NCI-H2107 treated with DMSO at 0.1 percent for 48 hours (cell line): Measurements from ENCODE around the gene CNTNAP2.
"Not testable (repeated sequence)": the region's sequence is repeated elsewhere in the genome, so short reads cannot be mapped to it uniquely, and the experiment has no call there.

Experiments
- DNase-seq: peaks from one replicate; lab custom pipeline; 2025; ENCODE audit not compliant: unreplicated experiment; lab: John Stamatoyannopoulos, UW

CNTNAP2 gene

GRCh38 chr7:148395352-148395811 is 2278.8 kb downstream of the CNTNAP2 start:
- no peak for DNase-seq

- DNase-seq, result no peak
Observed at GRCh38 chr7:148395990-148396716, 2279.6 kb downstream of the CNTNAP2 start.

GRCh38 chr7:148397056-148397455 is 2280.5 kb downstream of the CNTNAP2 start:
- no peak for DNase-seq

- no peak for DNase-seq
Observed at GRCh38 chr7:148397551-148397950, 2280.9 kb downstream of the CNTNAP2 start.

- DNase-seq, result no peak
Observed at GRCh38 chr7:148397985-148398384, 2281.4 kb downstream of the CNTNAP2 start.

- no peak for DNase-seq
Observed at GRCh38 chr7:148398844-148399365, 2282.3 kb downstream of the CNTNAP2 start.

- no peak for DNase-seq
Observed at GRCh38 chr7:148400101-148400500, 2283.5 kb downstream of the CNTNAP2 start.

- no peak for DNase-seq
Observed at GRCh38 chr7:148402159-148402558, 2285.6 kb downstream of the CNTNAP2 start.

- no peak for DNase-seq
Observed at GRCh38 chr7:148403466-148403993, 2286.9 kb downstream of the CNTNAP2 start.

GRCh38 chr7:148408307-148408706 is 2291.7 kb downstream of the CNTNAP2 start:
- DNase-seq, result no peak

GRCh38 chr7:148410905-148411304 is 2294.3 kb downstream of the CNTNAP2 start:
- no peak for DNase-seq

GRCh38 chr7:148412691-148413090 is 2296.1 kb downstream of the CNTNAP2 start:
- no peak for DNase-seq

- no peak for DNase-seq
Observed at GRCh38 chr7:148419856-148420832, 2303.5 kb downstream of the CNTNAP2 start.

GRCh38 chr7:148422030-148422429 is 2305.4 kb downstream of the CNTNAP2 start:
- DNase-seq, result no peak

- DNase-seq, result not testable (repeated sequence)
Observed at GRCh38 chr7:148426393-148426792, 2309.8 kb downstream of the CNTNAP2 start.

GRCh38 chr7:148430690-148431089 is 2314.1 kb downstream of the CNTNAP2 start:
- not testable (repeated sequence) for DNase-seq

GRCh38 chr7:148433521-148434180 is 2317.1 kb downstream of the CNTNAP2 start:
- no peak for DNase-seq

- DNase-seq, result no peak
Observed at GRCh38 chr7:148434181-148434757, 2317.7 kb downstream of the CNTNAP2 start.

- no peak for DNase-seq
Observed at GRCh38 chr7:148434887-148435286, 2318.3 kb downstream of the CNTNAP2 start.

GRCh38 chr7:148435715-148436114 is 2319.1 kb downstream of the CNTNAP2 start:
- no peak for DNase-seq
